H9 (cell line): ENCODE data around the gene SPECC1L. TPM values are rescaled to one million over a fixed set of nuclear protein-coding genes. Genes with fewer than 3 reads are reported as not detected.
A peak's percentile ranks its signal among the peaks of the same experiment; 100 is the strongest.
"Not testable (repeated sequence)": the region's sequence is repeated elsewhere in the genome, so short reads cannot be mapped to it uniquely, and the experiment has no call there.

Experiments used
- DNase-seq: peaks from one replicate; pipeline ENCODE4 v3.0.0-alpha.2; 2017
- H2AFZ ChIP-seq: one replicate; pipeline ENCODE4 v1.6.1; 2013; ENCODE audit warnings: mild to moderate bottlenecking, low read length, control low read depth, moderate library complexity
- H2AK5ac ChIP-seq: 2 replicates; pipeline ENCODE4 v1.6.1; 2013; ENCODE audit warnings: low read length, control low read depth, mixed read lengths; ENCODE audit not compliant: insufficient read length
- H2BK120ac ChIP-seq: one replicate; pipeline ENCODE4 v1.6.1; 2013; ENCODE audit warnings: low read depth, mild to moderate bottlenecking, low read length, control low read depth, inconsistent platforms; ENCODE audit not compliant: poor library complexity, severe bottlenecking
- H2BK12ac ChIP-seq: 2 replicates; pipeline ENCODE4 v1.6.1; 2013; ENCODE audit warnings: low read length, control low read depth, mixed read lengths, low read depth; ENCODE audit not compliant: insufficient read length
- H2BK15ac ChIP-seq: 2 replicates; pipeline ENCODE4 v1.6.1; 2013; ENCODE audit warnings: low read depth, low read length, control low read depth
- H2BK20ac ChIP-seq: one replicate; pipeline ENCODE4 v1.6.1; 2013; ENCODE audit warnings: low read depth, mild to moderate bottlenecking, low read length, control low read depth, inconsistent platforms; ENCODE audit not compliant: poor library complexity, severe bottlenecking
- H2BK5ac ChIP-seq: 2 replicates; pipeline ENCODE4 v1.6.1; 2013; ENCODE audit warnings: low read length, control low read depth, mixed read lengths; ENCODE audit not compliant: insufficient read length
- H3K14ac ChIP-seq: 2 replicates; pipeline ENCODE4 v1.6.1; 2013; ENCODE audit warnings: low read length, control low read depth; ENCODE audit not compliant: insufficient read depth
- H3K18ac ChIP-seq: 2 replicates; pipeline ENCODE4 v1.6.1; 2013; ENCODE audit warnings: low read depth, mild to moderate bottlenecking, mixed read lengths, low read length, control low read depth; ENCODE audit not compliant: insufficient read length
- H3K23ac ChIP-seq: 2 replicates; pipeline ENCODE4 v1.6.1; 2013; ENCODE audit warnings: low read length, control low read depth, mixed read lengths, low read depth; ENCODE audit not compliant: insufficient read length
- H3K23me2 ChIP-seq: 2 replicates; pipeline ENCODE4 v1.6.1; 2013; ENCODE audit warnings: low read depth, mild to moderate bottlenecking, mixed read lengths, low read length, control low read depth; ENCODE audit not compliant: insufficient read length, poor library complexity, severe bottlenecking
- H3K27ac ChIP-seq: 2 replicates; pipeline ENCODE4 v1.5.1; 2013; ENCODE audit warnings: low read length, control low read depth, mixed read lengths, low read depth; ENCODE audit not compliant: insufficient read length
- H3K27me3 ChIP-seq: 2 replicates; pipeline ENCODE4 v1.6.1; 2013; ENCODE audit warnings: low read length, control low read depth, inconsistent platforms; ENCODE audit not compliant: insufficient read depth
- H3K4ac ChIP-seq: 2 replicates; pipeline ENCODE4 v1.6.1; 2013; ENCODE audit warnings: low read depth, mild to moderate bottlenecking, control low read depth, inconsistent platforms, low read length, moderate library complexity
- H3K4me1 ChIP-seq: 2 replicates; pipeline ENCODE4 v1.6.1; 2013; ENCODE audit warnings: low read length, control low read depth, inconsistent platforms; ENCODE audit not compliant: insufficient read depth
- H3K4me2 ChIP-seq: 2 replicates; pipeline ENCODE4 v1.6.1; 2013; ENCODE audit warnings: low read length, control low read depth, mixed read lengths; ENCODE audit not compliant: insufficient read length, insufficient read depth
- H3K56ac ChIP-seq: 2 replicates; pipeline ENCODE4 v1.6.1; 2013; ENCODE audit warnings: low read depth, mild to moderate bottlenecking, mixed read lengths, low read length, control low read depth; ENCODE audit not compliant: insufficient read length
- H3K79me1 ChIP-seq: 2 replicates; pipeline ENCODE4 v1.6.1; 2013; ENCODE audit warnings: low read depth, mild to moderate bottlenecking, moderate library complexity, low read length, control low read depth, inconsistent platforms; ENCODE audit not compliant: insufficient read depth, poor library complexity, severe bottlenecking
- H3K79me2 ChIP-seq: 2 replicates; pipeline ENCODE4 v1.6.1; 2013; ENCODE audit warnings: low read length, control low read depth, inconsistent platforms; ENCODE audit not compliant: insufficient read depth
- H3K9ac ChIP-seq: 2 replicates; pipeline ENCODE4 v1.6.1; 2013; ENCODE audit warnings: low read length, control low read depth, mixed read lengths; ENCODE audit not compliant: insufficient read length; ENCODE audit errors: extremely low read depth
- H3K9me3 ChIP-seq: one replicate; pipeline ENCODE4 v1.6.1; 2013; ENCODE audit warnings: low read depth, low read length, inconsistent platforms; ENCODE audit not compliant: control insufficient read depth
- H3T11ph ChIP-seq: one replicate; pipeline ENCODE4 v1.6.1; 2013; ENCODE audit warnings: mild to moderate bottlenecking, low read length, control low read depth, inconsistent platforms
- H4K20me1 ChIP-seq: one replicate; pipeline ENCODE4 v1.6.1; 2013; ENCODE audit not compliant: control insufficient read depth, insufficient read length, insufficient read depth
- H4K5ac ChIP-seq: 2 replicates; pipeline ENCODE4 v1.6.1; 2013; ENCODE audit warnings: low read depth, mild to moderate bottlenecking, mixed read lengths, low read length, control low read depth; ENCODE audit not compliant: insufficient read length
- H4K8ac ChIP-seq: replicated peaks from 2 replicates; pipeline ENCODE4 v1.6.1; 2013; ENCODE audit warnings: low read length, control low read depth, mixed read lengths, low read depth; ENCODE audit not compliant: insufficient read length
- H4K91ac ChIP-seq: 2 replicates; pipeline ENCODE4 v1.6.1; 2013; ENCODE audit warnings: low read depth, mild to moderate bottlenecking, moderate library complexity, mixed read lengths, low read length, control low read depth; ENCODE audit not compliant: insufficient read length
- H3K27ac Mint-ChIP-seq, 3 experiments: 2 replicates in 2 of 3; 3 replicates in 1 of 3; pipeline ENCODE4 v1.8.0; 2020 to 2021; ENCODE audit warnings: mixed read lengths in 3 of 3, mild to moderate bottlenecking in 1 of 3, moderate library complexity in 1 of 3
- H3K27me3 Mint-ChIP-seq: 2 replicates; pipeline ENCODE4 v1.8.0; 2021; ENCODE audit warnings: low read depth, mild to moderate bottlenecking, moderate library complexity, mixed read lengths
- H3K36me3 Mint-ChIP-seq, 3 experiments: 2 replicates in 2 of 3; 3 replicates in 1 of 3; pipeline ENCODE4 v1.8.0; 2020 to 2021; ENCODE audit warnings: low read depth in 3 of 3, mixed read lengths in 3 of 3; ENCODE audit not compliant: insufficient read depth in 1 of 3
- H3K4me1 Mint-ChIP-seq, 2 experiments: 2 replicates each; pipeline ENCODE4 v1.8.0; 2020; ENCODE audit warnings: mixed read lengths in 2 of 2
- H3K4me3 Mint-ChIP-seq, 2 experiments: 2 replicates in 1 of 2; 3 replicates in 1 of 2; pipeline ENCODE4 v1.8.0; 2020 to 2021; ENCODE audit warnings: mild to moderate bottlenecking in 2 of 2, mixed read lengths in 2 of 2, moderate library complexity in 1 of 2
- H3K9me3 Mint-ChIP-seq, 2 experiments: 2 replicates in 1 of 2; 3 replicates in 1 of 2; pipeline ENCODE4 v1.8.0; 2020; ENCODE audit warnings: mild to moderate bottlenecking in 2 of 2, mixed read lengths in 2 of 2, moderate library complexity in 1 of 2
- WGBS: extraction: QIAGEN DNeasy Blood & Tissue Kit; methylation state at CpG from one replicate; pipeline ENCODE4 v1.1.7; 2013; ENCODE audit warnings: missing lambda C conversion rate, low lambda C conversion rate, mixed read lengths; ENCODE audit not compliant: insufficient read length; ENCODE audit errors: extremely low coverage; 5-methylcytosine and 5-hydroxymethylcytosine counted together
- total RNA-seq: library from RNA; stranded (reverse); gene quantifications from 2 replicates; pipeline ENCODE4 v1.2.1, GENCODE V29; 2021
- TF ChIP-seq, protein P1 (sequence below): fragments of 200-600 bp; sonication (generic); conservative IDR thresholded peaks from 3 replicates; pipeline ENCODE4 v1.8.0; 2021; ENCODE audit warnings: antibody characterized with exemption, mild to moderate bottlenecking

Gene SPECC1L
- total RNA-seq, 1 experiment from 2014 or later, result 57.1 TPM

DNA sequence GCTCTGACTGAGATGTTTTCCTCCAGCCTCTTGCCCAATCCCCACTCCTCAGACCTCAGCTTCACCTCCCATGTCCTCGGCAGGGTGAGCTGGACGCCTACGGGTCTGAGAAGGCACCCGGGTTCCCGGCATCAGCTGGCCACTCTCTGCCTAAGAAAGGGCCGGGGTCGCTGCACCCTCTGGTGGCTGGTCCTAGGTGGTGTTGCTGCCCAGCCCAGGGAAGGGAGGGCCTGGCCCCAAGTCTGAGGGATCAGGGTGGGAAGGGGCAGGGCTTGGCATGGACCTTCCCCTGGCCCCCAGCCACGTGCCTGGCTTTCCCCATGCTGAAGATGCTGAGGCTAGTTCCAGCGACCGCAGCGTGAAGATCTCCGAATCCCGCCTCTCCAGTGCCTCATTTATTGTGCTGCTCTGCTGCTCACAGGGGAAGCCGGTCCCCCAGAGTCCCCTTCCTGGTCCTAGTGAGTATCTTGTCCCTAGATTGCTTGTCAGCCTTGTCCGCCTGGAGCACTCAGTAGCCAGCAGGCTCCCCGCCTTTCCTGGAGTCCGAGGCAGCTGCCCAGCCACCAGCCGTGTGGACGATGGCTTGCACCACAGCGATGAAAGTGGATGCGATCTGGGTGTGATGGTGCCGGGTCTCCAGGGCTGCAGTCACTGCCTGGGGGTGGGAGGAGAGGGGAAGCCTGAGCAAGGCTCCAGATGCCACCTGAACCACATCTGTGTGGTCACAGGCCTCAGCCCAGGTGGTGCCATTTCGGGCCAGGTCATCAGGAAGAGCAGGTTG lies 22.9 kb upstream of the SPECC1L start:
- Histone ChIP-seq H3K56ac (no peak overlapping the region), H3K27ac (no peak overlapping the region), H3K23ac (no peak overlapping the region), H4K91ac (no peak overlapping the region), H2BK20ac (no peak overlapping the region), H3K4ac (no peak overlapping the region), H4K5ac (no peak overlapping the region), H2BK12ac (no peak overlapping the region), H2AFZ (no peak overlapping the region), H3K4me1 (no peaks in the 10 kb centered on the region), H4K20me1 (no peaks in the 10 kb centered on the region), H2BK5ac (no peak overlapping the region), H3K9ac (no peak overlapping the region), H4K8ac (no peak overlapping the region), H3K9me3 (no peaks in the 10 kb centered on the region), H3K14ac (no peak overlapping the region), H2BK15ac (no peak overlapping the region), H3K23me2 (no peaks in the 10 kb centered on the region), H2BK120ac (no peak overlapping the region), H3K4me2 (no peak overlapping the region), H3K18ac (no peak overlapping the region), H3K79me2 (no peaks in the 10 kb centered on the region), H3T11ph (no peak overlapping the region), H3K79me1 (no peaks in the 10 kb centered on the region), H2AK5ac (no peak overlapping the region), H3K27me3 (no peaks in the 10 kb centered on the region)
- H3K4me3 Mint-ChIP-seq, result no peak overlapping the region
- peaks cover 12 to 20% of the 10 kb centered on the region in 2 experiments for H3K4me1 Mint-ChIP-seq
- TF ChIP-seq, protein P1, sequence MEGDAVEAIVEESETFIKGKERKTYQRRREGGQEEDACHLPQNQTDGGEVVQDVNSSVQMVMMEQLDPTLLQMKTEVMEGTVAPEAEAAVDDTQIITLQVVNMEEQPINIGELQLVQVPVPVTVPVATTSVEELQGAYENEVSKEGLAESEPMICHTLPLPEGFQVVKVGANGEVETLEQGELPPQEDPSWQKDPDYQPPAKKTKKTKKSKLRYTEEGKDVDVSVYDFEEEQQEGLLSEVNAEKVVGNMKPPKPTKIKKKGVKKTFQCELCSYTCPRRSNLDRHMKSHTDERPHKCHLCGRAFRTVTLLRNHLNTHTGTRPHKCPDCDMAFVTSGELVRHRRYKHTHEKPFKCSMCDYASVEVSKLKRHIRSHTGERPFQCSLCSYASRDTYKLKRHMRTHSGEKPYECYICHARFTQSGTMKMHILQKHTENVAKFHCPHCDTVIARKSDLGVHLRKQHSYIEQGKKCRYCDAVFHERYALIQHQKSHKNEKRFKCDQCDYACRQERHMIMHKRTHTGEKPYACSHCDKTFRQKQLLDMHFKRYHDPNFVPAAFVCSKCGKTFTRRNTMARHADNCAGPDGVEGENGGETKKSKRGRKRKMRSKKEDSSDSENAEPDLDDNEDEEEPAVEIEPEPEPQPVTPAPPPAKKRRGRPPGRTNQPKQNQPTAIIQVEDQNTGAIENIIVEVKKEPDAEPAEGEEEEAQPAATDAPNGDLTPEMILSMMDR, result peak; percentile 86
- no peaks in the 10 kb centered on the region for H3K9me3 Mint-ChIP-seq
- peak overlapping the region in 1 of 3 experiments; percentile 53; a peak in 2 of 7 replicates for H3K27ac Mint-ChIP-seq
- no CpG with 5 or more reads among the region's 23 CpGs for WGBS
- peak; percentile 91 for DNase-seq
- no peaks in the 10 kb centered on the region for H3K36me3 Mint-ChIP-seq
- H3K27me3 Mint-ChIP-seq, result no peaks in the 10 kb centered on the region

DNA sequence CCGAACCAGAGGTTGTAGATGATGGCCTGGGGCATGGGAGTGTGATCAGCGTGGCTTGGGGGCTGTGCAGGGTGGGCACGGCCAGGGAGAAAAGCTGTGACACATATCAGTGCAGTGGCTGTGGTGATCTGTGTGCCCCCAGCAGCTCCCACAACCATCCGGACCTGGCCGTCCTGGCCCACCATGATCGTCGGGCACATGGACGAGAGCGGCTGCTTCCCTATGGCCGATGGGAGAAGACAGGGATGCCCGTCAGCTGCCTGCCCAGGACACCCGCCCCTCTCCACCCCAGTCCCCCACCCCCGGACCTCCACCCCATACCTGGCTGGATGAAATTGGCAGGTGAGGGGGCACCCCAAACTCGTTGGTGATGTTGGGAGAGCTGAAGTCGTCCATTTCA lies 22.0 kb upstream of the SPECC1L start:
- H3K27me3 Mint-ChIP-seq, H4K20me1 ChIP-seq, H3K79me2 ChIP-seq: not testable (repeated sequence)

More for the DNA sequence above, 22.0 kb upstream of the SPECC1L start:
- no CpG with 5 or more reads among the region's 15 CpGs for WGBS
- not testable (repeated sequence) for H3K4me2 ChIP-seq, H2BK20ac ChIP-seq, H3K79me1 ChIP-seq, H3K27me3 ChIP-seq, H3K27ac Mint-ChIP-seq, H2AK5ac ChIP-seq, H3K4me3 Mint-ChIP-seq, H4K91ac ChIP-seq, DNase-seq, H3K14ac ChIP-seq, H3K18ac ChIP-seq, H2BK12ac ChIP-seq, H3T11ph ChIP-seq, H3K9me3 ChIP-seq, H4K8ac ChIP-seq, H3K56ac ChIP-seq, H2AFZ ChIP-seq, H4K5ac ChIP-seq, H3K36me3 Mint-ChIP-seq, H2BK5ac ChIP-seq, H3K23me2 ChIP-seq, H3K9me3 Mint-ChIP-seq, H3K23ac ChIP-seq, H3K4ac ChIP-seq, H3K9ac ChIP-seq, H2BK15ac ChIP-seq, H3K27ac ChIP-seq, H3K4me1 ChIP-seq, H2BK120ac ChIP-seq
- H3K4me1 Mint-ChIP-seq, result peaks cover 7 to 13% of the 10 kb centered on the region in 2 experiments
